ENCODE results near the gene LTBP3. TPM values are rescaled to one million over a fixed set of nuclear protein-coding genes. Genes with fewer than 3 reads are reported as not detected.

LTBP3 gene
- total and polyA plus RNA-seq, 2 of the 4 experiments (the other 2 are of a cell fraction) = 6.6 to 145 TPM

DNA sequence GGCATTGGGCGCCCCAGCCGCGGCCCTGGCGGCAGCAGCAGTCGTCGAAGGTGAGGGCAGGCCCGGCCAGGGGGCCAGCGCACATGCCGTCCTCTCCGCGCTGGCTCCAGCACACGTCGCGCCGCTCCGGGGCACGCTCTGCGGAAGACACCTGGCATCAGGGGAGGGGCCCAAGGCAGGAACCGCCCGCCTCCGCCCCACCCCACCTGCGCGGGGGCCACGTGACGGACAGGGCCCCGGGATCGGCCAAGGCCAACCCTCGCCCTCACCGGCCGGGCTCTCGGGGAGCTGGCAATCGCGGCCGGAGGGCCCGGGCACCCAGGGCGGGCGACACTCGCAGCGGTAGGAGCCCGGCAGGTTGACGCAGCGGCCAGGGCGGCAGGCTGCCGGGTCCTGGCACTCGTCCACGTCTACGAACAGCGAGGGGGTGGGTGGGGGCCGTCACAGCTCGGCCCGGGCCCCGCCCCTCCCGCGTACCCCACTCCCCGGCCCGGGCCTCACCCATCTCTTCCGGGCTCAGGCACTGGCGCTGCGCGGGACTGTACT is 18.3 kb downstream of the LTBP3 start:
- intact Hi-C loops (cut with micrococcal nuclease) = loop anchor here (1.0 kb wide), 1 partner anchor 17 kb away; no protein-coding TSS in a partner anchor
- 0 out of 2 replicates have a peak overlapping the region, but pooled peaks have one; percentile 52 for H3K4ac ChIP-seq (ENCODE audit: low read depth, low read length)
- peak overlapping the region; percentile 59; the same call in 1 of the 2 replicates for H3K4me3 ChIP-seq (ENCODE audit: insufficient read depth, low read depth, low read length)
- DNase-seq (no peak), ATAC-seq (ENCODE audit: low read depth) (no peak)
- BruUV-seq (replicated peaks) = no TSS peak
- H2AK5ac ChIP-seq (ENCODE audit: low read depth, low read length) = 0 out of 2 replicates have a peak overlapping the region, but pooled peaks have one; percentile 16
- peak overlapping the region; percentile 100 for H2AFZ ChIP-seq (replicated peaks; ENCODE audit: low read length, poor library complexity)
- H3K4me2 ChIP-seq (ENCODE audit: low read depth, low read length) = peak overlapping the region; percentile 93; the same call in 1 of the 2 replicates
- H3K14ac ChIP-seq (replicated peaks; ENCODE audit: low read depth, low read length) = no peak overlapping the region
- H3K56ac ChIP-seq (ENCODE audit: extremely low read depth, insufficient read depth, low read length) = no peak overlapping the region
- no peak overlapping the region for H4K8ac ChIP-seq (ENCODE audit: low read depth in 2 of 2, low read length in 2 of 2)
- H2AK9ac ChIP-seq (replicated peaks; ENCODE audit: low read depth, low read length, poor library complexity) = peak overlapping the region; percentile 96
- H2BK5ac ChIP-seq (ENCODE audit: low read depth, low read length, poor library complexity, severe bottlenecking) = peak overlapping the region; percentile 45
- H3K23ac ChIP-seq (ENCODE audit: low read depth, low read length) = no peak overlapping the region
- H2BK20ac ChIP-seq (ENCODE audit: low read depth, low read length) = no peak overlapping the region
- peaks cover 0 to 14% of the 10 kb centered on the region in 2 experiments; a peak in 3 of 4 replicates for H3K79me1 ChIP-seq (ENCODE audit: low read depth in 1 of 2, low read length in 2 of 2)
- no peak overlapping the region for H4K5ac ChIP-seq (ENCODE audit: low read depth, low read length)
- POLR2A ChIA-PET (ENCODE audit: unreplicated experiment) = no interaction called here
- in situ Hi-C loops (cut with MboI; ENCODE audit: low sequenced_read_pairs) = no loop called here
- 28% methylated on average over 15 of the region's 60 CpGs; no CpG with 5 or more reads in 1 of the 2 experiments for WGBS, 2 experiments (ENCODE audit: extremely low coverage in 2 of 2, insufficient read length in 1 of 2)
- dilution Hi-C loops (cut with HindIII; ENCODE audit: low sequenced_read_pairs, unreplicated experiment) = no loop called here
- peaks cover 44% of the 10 kb centered on the region for H3K36me3 ChIP-seq (ENCODE audit: control insufficient read depth, insufficient read depth, low read length)
- CTCF ChIA-PET = interaction anchor here (0.9 to 2.8 kb wide), 5 partner anchors 15 to 54 kb away, joined by 3 to 15 read pairs (median 9); partner anchors contain the start of genes FAM89B, SCYL1 and ZNRD2
- no peak overlapping the region; the same call in 1 of the 2 replicates for H3K27ac ChIP-seq (ENCODE audit: insufficient read depth, low read length)
- H3K27me3 ChIP-seq (ENCODE audit: control insufficient read depth, insufficient read depth, low read length) = no peaks in the 10 kb centered on the region
- no peaks in the 10 kb centered on the region for H3K9me3 ChIP-seq (ENCODE audit: control insufficient read depth, insufficient read depth, low read length)
- H4K91ac ChIP-seq (ENCODE audit: insufficient read depth, low read depth, low read length) = no peak overlapping the region; the same call in 1 of the 2 replicates
- H4K20me1 ChIP-seq (ENCODE audit: insufficient read depth, low read length) = peaks cover 15% of the 10 kb centered on the region
- H3K18ac ChIP-seq (ENCODE audit: low read depth, low read length) = no peak overlapping the region
- H3K9ac ChIP-seq (ENCODE audit: low read depth, low read length) = no peak overlapping the region
- no peak for TF ChIP-seq CEBPB (IDR thresholded peaks at IDR 0.05; ENCODE audit: low read depth, low read length)
- TF ChIP-seq RAD21 (IDR thresholded peaks at IDR 0.05; ENCODE audit: low read length) = no peak
- TF ChIP-seq RFX5 (IDR thresholded peaks at IDR 0.05; ENCODE audit: low read depth, low read length) = no peak
- no peak; the same call in 1 of the 2 replicates for TF ChIP-seq SMC3 (IDR thresholded peaks at IDR 0.05; ENCODE audit: low read depth, low read length)
- no peak for TF ChIP-seq MXI1 (IDR thresholded peaks at IDR 0.05; ENCODE audit: borderline replicate concordance, low read depth, low read length)
- TF ChIP-seq, protein P1, sequence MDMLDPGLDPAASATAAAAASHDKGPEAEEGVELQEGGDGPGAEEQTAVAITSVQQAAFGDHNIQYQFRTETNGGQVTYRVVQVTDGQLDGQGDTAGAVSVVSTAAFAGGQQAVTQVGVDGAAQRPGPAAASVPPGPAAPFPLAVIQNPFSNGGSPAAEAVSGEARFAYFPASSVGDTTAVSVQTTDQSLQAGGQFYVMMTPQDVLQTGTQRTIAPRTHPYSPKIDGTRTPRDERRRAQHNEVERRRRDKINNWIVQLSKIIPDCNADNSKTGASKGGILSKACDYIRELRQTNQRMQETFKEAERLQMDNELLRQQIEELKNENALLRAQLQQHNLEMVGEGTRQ (IDR thresholded peaks at IDR 0.05; ENCODE audit: low read depth, low read length) = no peak
- TF ChIP-seq, protein P2, sequence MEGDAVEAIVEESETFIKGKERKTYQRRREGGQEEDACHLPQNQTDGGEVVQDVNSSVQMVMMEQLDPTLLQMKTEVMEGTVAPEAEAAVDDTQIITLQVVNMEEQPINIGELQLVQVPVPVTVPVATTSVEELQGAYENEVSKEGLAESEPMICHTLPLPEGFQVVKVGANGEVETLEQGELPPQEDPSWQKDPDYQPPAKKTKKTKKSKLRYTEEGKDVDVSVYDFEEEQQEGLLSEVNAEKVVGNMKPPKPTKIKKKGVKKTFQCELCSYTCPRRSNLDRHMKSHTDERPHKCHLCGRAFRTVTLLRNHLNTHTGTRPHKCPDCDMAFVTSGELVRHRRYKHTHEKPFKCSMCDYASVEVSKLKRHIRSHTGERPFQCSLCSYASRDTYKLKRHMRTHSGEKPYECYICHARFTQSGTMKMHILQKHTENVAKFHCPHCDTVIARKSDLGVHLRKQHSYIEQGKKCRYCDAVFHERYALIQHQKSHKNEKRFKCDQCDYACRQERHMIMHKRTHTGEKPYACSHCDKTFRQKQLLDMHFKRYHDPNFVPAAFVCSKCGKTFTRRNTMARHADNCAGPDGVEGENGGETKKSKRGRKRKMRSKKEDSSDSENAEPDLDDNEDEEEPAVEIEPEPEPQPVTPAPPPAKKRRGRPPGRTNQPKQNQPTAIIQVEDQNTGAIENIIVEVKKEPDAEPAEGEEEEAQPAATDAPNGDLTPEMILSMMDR (conservative IDR thresholded peaks at IDR 0.05; ENCODE audit: low read depth, low read length) = no peak
- H3K9me1 ChIP-seq (ENCODE audit: insufficient read depth, low read length) = no peaks in the 10 kb centered on the region; the same call in 1 of the 2 replicates
- no peak overlapping the region for H2BK120ac ChIP-seq (ENCODE audit: low read depth, low read length)
- H3K4me1 ChIP-seq (ENCODE audit: control insufficient read depth, insufficient read depth, low read length) = peaks cover 5% of the 10 kb centered on the region; the same call in 1 of the 2 replicates
- H2BK15ac ChIP-seq (ENCODE audit: low read depth, low read length) = no peak overlapping the region

All from IMR-90 (cell line).